Measurements from ENCODE around the gene AP4E1.
"Not testable (repeated sequence)": the region's sequence is repeated elsewhere in the genome, so short reads cannot be mapped to it uniquely, and the experiment has no call there.

AP4E1 gene

DNA sequence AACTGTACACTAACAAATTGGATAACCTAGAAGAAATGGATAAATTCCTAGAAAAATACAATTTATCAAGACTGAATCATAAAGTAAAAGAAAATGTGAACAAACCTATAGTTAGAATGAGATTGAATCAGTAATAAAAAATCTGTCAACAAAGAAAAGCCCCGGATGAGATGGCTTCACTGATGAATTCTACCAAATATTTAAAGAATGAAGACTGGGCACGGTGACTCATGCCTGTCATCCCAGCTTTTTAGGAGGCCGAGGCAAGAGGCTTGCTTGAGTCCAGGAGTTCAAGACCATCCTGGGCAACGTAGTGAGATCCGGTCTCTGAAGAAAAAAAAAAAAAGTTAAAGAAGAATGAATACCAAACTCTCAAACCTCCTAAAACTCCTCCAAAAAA lies 17.7 kb upstream of the AP4E1 start:
- DNase-seq, result no peak

DNA sequence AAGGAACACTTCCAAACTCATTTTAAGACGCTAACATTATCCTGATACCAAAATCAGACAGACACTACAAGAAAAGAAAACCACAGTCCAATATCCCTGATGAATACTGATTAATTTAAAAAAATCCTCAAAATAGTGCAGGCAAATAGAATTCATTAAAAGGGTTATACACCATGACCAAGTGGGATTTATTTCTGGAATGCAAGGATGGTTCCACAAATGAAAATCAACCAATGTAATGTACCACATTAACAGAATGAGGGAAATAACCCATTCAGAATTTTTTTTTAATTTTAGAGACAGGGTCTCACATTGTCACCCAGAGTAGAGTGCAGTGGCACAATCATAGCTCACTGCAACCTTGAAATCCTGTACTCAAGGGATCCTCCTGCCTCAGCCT lies 17.3 kb upstream of the AP4E1 start:
- DNase-seq, result no peak

DNA sequence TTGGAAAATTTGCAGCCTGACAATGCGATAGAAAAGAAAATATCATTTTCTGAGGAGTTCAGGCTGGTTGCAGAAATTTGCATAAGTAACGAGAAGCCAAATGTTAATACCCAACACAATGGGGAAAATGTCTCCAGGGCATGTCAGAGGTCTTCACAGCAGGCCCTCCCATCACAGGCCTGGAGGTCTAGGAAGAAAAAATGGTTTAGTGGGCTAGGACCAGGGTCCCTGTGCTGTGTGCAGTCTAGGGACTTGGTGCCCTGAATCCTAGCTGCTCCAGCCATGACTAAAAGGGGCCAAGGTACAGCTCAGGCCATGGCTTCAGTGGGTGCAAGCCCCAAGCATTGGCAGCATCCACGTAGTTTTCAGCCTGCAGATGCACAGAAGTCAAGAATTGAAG lies 14.5 kb upstream of the AP4E1 start:
- DNase-seq, result no peak

DNA sequence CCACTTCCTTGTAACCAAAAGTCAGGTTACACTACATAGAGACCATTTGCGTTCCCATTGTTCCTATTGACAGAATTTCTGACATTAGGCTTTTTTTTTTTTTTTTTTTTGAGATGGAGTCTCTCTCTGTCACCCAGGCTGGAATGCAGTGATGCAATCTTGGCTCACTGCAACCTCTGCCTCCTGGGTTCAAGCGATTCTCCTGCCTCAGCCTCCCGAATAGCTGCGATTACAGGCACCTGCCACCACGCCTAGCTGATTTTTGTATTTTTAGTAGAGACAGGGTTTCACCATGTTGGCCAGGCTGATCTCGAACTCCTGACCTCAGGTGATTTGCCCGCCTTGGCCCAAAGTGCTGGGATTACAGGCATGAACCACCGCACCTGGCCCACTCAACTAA lies 7.1 kb upstream of the AP4E1 start:
- DNase-seq, result not testable (repeated sequence)

DNA sequence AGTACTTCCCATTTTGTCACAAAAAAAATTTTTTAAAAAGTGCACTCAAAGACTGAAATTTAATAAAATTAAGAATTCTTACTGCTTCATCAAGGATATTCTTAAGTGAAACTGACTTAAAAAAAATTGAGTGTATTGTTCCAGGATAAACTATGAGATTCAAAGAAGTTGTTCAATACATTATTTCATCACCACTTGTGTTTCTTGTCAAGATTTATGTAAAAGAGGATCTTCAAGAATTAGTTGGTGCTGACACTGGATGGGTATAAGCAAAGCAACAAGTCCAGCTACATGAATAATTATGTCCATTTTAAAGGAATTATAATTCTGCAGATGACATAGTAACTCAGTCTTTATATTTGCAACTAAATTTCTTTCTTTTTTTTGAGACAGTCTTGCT lies 4.3 kb upstream of the AP4E1 start:
- DNase-seq, result no peak

DNA sequence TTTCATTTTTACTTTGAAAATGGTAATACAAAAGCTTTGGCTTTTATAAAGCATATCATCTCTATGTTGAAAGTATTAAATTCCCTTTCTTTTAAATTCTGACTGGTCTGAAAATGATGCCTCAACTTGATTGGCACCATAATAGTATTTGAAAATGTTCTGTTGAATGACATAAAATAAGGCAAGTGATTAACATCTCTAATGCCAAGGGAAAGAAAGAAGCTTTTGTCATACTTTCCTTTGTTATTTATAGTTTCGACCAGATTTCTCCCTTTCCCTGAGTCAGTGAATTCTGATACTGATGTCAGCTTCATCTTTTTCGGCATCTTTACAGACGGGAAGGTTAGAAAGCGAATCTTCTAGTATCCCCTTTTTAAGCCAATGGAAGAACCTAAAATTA lies 3.4 kb upstream of the AP4E1 start:
- no peak for DNase-seq

DNA sequence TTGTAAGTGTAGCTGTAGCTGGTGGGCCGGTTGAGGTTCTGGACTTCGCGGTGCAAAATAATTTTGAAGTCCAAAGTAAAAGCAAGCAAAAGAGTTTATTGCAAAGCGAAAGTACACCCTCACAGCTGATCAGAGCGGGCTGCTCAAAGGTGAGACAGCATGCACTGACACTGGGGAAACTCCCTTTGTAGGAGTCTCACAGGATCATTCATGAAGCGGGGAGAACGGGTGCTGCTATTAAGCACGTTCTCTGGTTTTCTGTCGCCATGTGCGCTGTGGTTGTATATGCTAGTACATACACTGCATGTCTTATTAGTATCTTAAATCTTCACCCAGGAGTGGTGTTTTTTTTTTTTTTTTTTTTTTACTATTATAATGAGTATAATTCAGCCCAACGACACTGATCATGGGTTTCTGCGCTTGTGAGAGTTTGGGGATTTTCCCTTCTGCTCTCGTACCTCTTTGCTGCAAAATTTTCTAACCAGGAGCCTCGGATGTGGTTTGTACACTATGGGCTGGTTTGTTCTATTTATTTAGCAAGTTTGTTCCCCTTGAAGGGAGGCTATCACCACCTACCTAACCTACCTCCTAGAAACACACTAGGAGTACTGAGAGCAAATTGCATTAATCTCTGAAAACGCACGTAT lies 1.4 kb upstream of the AP4E1 start:
- DNase-seq, result peak; percentile 84 to 90

DNA sequence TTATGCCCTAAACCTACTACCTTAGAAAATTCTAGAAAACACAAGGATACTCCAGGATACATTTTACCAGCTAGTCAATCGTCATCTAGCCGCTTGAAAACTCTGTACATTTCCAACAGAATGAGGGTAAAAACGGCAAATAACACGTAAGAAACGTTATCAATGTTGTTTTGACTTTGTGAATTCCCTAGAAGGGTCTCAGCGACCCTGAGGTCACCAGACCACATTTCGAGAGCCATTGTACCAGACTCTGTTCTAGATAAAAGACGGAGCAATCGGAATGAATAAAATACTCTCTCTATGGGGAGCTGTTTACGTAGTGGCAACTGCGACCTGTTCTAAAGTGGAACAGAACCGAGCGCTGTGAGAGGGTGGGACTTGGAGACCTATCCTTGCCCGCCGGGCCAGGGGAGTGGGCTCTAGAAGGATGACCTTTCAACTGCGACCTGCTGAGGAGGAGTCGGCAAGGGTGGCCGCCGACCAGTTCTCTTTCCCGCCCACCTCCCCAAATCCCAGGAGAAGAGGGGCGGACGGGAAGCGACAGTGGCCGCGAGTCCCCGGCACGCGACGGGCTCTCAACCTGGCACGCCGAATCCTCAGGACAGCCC lies 778 bp upstream of the AP4E1 start:
- peak; percentile 56 to 68 for DNase-seq

DNA sequence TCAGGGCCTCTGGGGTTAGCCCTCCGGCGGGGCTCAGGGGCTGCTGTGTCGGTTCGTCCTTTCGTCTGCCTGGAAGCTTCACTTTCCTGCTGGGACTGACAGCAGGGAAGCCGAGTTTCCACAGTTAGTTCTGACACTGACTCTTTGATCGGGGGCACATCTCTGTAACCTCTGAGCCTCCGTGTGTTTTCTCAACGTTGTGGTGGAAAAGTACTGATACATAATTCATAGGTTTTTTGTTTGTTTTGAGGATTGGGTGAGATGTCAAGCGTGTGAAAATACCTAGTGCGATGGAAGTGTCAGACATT lies 481 bp downstream of the AP4E1 start:
- no peak for DNase-seq

DNA sequence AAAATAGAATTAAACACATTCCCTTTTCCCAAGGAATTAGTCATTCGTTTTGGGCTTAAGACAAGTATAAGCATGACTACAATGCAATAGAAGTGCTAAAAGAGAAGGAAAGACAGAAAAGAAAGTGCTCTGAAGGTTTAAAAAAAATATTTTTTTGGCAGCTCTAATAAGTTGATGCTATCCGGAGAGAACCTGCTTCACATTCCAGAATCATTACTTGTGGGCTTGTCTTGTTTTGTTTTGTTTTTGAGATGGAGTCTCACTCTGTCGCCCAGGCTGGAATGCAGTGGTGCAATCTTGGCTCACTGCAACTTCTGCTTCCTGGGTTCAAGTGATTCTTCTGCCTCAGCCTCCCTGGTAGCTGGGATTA lies 1.9 kb downstream of the AP4E1 start:
- not testable (repeated sequence) for DNase-seq

DNA sequence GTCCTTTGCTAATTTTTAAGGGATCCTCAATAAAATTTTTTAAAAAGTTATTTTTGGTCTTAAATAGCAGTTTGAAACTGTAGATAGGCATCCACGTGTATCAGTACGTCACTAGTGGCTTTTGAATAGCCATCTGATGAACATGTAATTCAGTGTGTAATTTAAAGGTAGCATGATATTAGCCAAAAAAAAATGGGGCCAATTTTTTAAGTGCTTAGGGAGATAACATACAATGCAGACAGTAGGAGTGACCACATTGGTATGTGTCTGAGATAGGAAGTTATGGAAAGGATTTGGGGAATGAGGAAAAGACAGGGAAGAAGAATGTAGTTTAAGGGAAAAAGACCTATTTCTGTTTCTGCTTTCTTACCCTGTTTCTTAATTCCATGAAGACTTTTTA lies 2.5 kb downstream of the AP4E1 start:
- no peak for DNase-seq

DNA sequence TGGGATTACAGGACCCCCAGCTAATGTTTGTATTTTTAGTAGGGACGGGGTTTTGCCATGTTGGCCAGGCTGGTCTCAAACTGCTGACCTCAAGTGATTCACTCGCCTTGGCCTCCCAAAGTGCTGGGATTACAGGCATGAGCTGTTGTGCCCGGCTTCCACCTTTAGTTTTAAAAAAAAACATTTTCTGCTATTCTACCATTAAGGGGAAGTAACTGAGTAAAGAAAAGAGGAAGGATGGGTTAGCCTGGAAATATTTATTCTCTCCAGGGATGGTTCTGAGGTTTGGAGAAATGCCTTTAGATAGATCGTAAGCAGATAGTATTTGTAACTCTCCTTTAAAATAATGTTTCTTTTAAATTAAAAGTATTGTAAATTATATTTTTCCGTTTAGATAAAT lies 3.1 kb downstream of the AP4E1 start:
- no peak for DNase-seq

DNA sequence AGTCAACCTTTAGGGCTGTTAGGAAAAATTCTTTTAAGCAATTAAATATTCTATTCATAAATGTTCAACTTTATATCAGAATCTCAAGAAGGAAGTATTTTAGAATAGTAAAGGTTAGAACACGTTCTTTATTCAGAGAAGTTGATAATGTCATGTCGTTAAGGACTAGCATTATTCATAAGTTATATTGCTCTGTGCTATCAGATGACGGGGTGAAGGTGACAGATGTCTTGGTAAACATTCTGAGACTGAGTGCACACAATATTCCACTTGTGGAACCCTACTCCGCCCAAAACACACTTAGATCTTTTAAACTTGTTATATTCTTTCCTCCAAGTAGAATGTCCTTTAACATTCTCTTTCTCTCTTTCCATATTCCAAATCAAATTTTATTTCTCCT lies 7.9 kb downstream of the AP4E1 start:
- no peak for DNase-seq

DNA sequence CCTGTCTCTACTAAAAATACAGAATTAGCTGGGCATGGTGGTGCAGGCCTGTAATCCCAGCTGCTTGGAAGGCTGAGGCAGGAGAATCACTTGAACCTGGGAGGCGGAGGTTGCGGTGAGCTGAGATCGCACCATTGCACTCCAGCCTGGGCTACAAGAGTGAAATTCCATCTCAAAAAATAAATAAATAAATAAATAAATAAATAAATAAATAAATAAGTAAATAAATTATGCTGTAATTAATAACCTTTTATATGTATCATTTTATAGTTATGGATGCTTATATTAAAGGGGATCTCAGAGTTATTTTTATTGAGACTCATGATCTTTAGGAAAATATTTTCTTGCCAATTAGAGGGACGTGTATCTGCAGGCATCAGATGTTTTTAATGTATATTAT lies 10.9 kb downstream of the AP4E1 start:
- not testable (repeated sequence) for DNase-seq

DNA sequence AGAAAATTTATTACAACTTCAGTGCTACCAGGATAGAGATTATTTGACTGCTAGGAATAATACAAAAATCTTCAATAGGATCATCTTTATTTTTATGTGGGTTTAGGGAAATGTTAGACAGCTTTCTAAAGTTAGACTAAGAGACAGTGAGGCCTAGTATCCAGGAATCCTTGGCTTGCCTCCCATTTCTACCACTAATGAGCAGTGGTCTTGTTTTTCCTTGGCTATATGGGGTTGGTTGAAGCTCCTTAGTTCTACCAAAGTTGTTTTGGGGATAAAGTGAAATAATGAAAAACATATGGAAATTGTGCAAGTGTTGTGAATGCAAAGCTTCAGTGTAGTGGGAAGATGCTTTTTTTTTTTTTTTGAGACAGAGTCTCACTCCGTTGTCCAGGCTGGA lies 16.8 kb downstream of the AP4E1 start:
- no peak for DNase-seq

DNA sequence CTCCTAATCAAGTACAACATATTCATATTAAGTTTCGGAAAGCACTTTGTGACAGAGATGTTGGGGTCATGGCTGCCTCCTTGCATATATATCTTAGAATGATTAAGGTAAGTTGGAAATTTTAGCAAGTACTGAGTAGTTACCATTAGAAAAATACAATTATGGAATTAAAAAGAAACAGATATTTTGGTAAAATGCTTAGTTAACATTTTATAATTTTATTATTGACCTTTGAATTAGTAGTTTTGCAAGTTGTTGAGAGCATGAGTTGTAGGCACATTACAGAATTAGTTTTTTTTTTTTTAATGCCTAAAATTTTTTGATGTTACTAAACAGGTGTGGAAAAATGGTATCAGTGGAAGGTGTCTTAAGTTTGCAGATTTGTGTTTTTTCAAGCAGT lies 20.6 kb downstream of the AP4E1 start:
- no peak for DNase-seq

DNA sequence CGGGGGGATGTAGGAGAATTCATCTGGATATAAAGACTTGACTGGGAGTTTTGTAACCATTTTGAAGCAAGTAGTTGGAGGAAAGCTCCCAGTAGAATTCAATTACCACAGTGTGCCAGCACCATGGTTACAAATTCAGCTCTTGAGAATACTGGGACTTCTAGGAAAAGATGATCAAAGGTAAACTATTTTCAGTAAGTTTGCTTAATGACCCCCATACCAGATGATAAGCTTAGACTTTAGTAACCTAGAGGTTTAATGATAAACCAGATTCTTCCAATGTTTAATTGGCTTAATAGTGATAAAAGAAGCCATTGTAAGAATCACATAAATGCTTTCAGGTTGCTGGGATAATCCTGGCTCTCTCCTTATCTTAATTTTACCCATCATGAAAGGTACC lies 22.3 kb downstream of the AP4E1 start:
- no peak for DNase-seq

DNA sequence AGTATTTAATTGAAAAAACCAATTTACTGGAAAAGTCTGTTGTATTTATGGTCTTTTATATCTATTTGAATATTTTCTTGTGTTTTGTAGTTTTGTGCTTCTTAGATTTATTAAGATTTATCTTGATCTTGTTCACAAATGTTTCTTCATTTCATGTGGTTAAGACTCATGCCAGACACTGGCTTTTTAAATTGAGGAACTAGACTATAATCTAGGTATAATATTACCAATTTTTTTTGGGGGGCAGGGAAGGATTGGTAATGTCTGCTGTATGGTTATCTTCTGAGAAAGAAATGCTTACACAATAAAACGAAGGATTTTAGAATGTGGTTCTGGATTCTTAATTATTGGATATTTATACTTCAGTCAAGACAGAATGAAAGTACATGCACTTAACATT lies 24.9 kb downstream of the AP4E1 start:
- DNase-seq, result no peak

DNA sequence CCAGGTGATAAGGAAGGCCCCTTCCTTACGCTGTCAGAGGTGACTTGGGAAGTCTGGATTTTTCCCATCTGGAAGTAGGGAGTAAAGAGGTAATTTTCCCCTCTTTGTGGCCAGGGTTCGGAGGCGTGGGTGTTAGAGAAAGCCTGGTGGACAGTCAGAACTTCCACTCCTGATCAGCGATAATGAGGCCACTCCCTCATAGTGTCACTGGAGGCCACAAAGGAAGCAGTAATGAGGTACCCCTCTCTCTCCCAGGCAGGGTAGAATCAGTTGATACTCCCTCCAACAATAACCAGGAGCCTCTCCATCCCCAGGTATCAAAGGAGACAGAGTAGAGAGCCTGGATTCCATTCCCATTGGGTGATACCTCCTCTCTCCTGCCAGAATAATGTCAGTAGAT lies 30.0 kb downstream of the AP4E1 start:
- no peak for DNase-seq

DNA sequence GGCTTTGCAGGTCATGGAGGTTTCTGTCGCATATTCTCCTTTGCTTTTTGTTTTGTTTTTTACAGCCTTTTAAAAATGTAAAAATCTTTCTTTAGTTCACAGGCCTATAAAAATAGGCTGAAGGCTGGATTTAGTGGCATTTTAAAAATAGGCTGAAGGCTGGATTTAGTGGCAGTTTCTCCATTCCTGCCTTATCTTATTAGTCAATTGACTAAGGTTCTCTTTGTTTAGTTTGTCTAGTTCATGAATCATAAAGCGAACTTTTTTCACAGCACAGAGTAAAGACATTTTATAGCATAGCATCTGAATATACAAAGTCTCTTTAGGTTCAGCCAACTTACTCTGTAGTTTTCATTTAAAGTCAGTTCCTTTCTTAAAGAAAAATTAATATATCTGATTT lies 31.4 kb downstream of the AP4E1 start:
- no peak for DNase-seq

DNA sequence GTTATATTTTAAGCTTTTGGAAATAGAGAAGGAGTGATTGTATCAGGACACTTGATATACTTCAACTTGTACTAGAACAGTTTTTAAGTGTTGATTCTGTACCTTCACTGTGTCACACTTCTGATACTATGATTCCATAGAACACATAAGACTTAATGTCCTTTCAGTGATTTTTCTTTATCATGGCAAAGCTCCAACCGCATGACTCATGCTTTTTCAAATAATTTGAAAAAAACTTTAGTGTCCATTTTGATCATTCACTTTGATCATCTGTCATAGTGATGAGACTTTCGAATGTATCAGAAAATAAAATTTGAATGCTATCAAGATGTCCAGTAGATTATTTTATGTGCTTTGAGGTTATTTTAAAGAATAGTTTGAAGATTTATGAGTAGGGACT lies 32.0 kb downstream of the AP4E1 start:
- DNase-seq, result no peak

DNA sequence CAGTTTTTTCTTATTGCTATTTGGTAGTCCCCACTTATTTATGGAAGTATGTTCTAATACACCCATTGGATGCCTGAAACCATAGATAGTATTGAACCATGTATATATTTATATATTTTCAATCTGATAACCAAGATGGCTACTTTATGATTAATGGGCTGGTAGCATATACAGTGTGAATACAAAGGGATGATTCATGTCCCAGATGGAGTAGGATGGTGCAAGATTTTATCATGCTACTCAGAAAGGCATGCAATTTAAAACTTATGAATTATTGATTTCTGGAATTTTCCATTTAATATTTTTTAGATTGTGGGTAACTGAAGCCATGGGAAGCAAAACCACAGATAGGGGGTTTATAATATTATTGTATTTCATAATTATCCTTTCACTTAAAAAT lies 35.2 kb downstream of the AP4E1 start:
- DNase-seq, result no peak

DNA sequence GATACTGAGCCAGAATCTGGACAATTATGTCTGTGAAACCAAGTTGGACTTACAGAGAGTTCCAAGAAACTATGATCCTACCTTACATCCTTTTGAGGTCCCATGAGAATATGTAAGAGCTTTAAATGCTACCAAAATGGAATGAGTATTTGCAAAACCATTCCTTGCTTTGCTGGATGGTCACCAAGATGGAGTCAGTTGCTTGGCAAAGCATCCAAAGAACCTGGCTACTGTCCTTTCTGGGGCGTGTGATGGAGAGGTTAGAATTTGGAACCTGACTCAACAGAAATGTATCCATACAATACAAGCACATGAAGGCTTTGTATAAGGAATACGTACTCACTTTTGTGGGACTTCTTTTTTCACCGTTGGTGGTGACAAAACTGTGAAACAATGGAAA lies 36.2 kb downstream of the AP4E1 start:
- no peak for DNase-seq

DNA sequence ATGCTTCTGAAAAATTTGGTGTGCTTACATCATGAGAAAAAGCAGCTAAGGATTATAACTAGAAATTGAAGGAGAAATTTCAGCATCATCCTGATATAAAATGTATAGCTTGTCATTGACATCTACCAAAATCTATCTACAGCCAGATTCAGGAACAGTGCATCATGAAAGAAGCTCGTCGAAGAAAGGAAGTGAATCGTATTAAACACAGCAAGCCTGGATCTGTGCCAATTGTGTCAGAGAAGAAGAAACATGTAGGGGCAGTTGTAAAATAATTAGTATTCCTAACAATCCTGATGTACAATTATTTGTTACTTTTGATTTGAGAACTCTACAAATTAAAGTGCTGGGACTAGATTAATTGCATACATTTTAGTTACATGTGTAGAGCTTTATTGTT lies 37.2 kb downstream of the AP4E1 start:
- DNase-seq, result no peak

DNA sequence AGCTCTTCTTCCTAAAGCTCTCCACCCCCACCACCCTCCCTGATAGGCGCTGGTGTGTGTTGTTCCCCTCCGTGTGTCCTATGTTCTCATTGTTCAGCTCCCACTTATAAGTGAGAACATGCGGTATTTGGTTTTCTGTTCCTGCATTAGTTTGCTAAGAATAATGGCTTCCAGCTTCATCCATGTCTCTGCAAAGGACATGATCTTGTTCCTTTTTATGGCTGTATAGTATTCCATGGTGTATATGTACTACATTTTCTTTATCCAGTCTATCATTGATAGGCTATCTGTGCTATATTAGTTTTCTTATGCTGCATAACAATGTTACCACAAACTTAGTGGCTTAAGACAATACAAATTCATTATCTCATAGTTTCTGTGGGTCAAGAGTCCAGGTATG lies 42.3 kb downstream of the AP4E1 start:
- DNase-seq, result not testable (repeated sequence)

DNA sequence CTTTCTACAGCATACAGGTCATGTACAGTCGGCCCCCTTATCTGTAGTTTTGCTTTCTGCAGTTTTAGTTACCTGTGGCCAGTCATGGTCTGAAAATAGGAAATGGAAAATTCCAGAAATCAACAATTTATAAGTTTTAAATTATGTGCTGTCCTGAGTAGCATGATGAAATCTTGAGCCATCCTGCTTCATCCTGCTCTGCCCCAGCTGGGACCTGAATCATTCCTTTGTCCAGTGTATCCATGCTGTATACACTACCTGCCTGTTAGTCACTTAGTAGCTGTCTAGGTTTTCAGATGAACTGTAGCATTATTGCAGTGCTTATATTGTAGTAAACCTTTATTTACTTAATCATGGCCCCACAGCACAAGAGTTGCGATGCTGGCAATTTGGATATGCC lies 44.8 kb downstream of the AP4E1 start:
- DNase-seq, result no peak

All from CD4-positive, alpha-beta T cell treated with Interleukin-4 for 1 hour (primary cell).